ENCODE data around the gene PMM2. TPM values are rescaled to one million over a fixed set of nuclear protein-coding genes. Genes with fewer than 3 reads are reported as not detected.

Gene PMM2
- polyA plus RNA-seq, 1 donor (not counting 4 experiments of a cell fraction or from before 2014, with no cell fraction given) = 38.6 TPM

GRCh38 chr16:8846401-8846932 is 48.8 kb downstream of the PMM2 start:
- dilution Hi-C loops (cut with MboI; ENCODE audit: extremely low pct_ligation_motif_present, low sequenced_read_pairs) = no loop called here
- no peak for TF ChIP-seq EZH2 (IDR thresholded peaks at IDR 0.05; ENCODE audit: low read length)
- TF ChIP-seq CTCF (optimal IDR thresholded peaks at IDR 0.05 in 1 of 3, IDR thresholded peaks at IDR 0.05 in 1 of 3, conservative IDR thresholded peaks at IDR 0.05 in 1 of 3; ENCODE audit: extremely low read depth in 1 of 3, insufficient read depth in 2 of 3, low read length in 3 of 3) = no peak
- FAIRE-seq (no peak), DNase-seq (ENCODE audit: low read depth, low spot score) (no peak)
- Histone ChIP-seq H3K9me3 (ENCODE audit: control insufficient read depth, low read depth, low read length) (no peaks in the 10 kb centered on the region), H3K9ac (ENCODE audit: control insufficient read depth, extremely low read depth, insufficient read depth, low read length) (no peak overlapping the region), H3K4me1 (ENCODE audit: control insufficient read depth, extremely low read depth, insufficient read depth, low read length) (peaks cover 31% of the 10 kb centered on the region), H3K36me3 (ENCODE audit: control insufficient read depth in 2 of 2, extremely low read depth in 1 of 2, insufficient read depth in 2 of 2, low read length in 2 of 2) (peaks cover 13 to 36% of the 10 kb centered on the region in 2 experiments), H3K4me3 (ENCODE audit: control insufficient read depth in 2 of 3, extremely low read depth in 1 of 3, insufficient read depth in 2 of 3, low read depth in 1 of 3, low read length in 3 of 3) (no peak overlapping the region), H4K20me1 (ENCODE audit: control insufficient read depth, extremely low read depth, insufficient read depth, low read length) (peaks cover 3% of the 10 kb centered on the region), H3K27me3 (ENCODE audit: control insufficient read depth, extremely low read depth, insufficient read depth, low read length) (no peaks in the 10 kb centered on the region), H3K79me2 (ENCODE audit: control insufficient read depth, insufficient read depth, low read length) (peaks cover 12% of the 10 kb centered on the region), H3K4me2 (ENCODE audit: control insufficient read depth, extremely low read depth, insufficient read depth, low read depth, low read length) (no peak overlapping the region), H3K9me1 (ENCODE audit: control insufficient read depth, extremely low read depth, insufficient read depth, low read length) (peaks cover 2% of the 10 kb centered on the region), H3K27ac (ENCODE audit: control insufficient read depth, insufficient read depth, low read length) (no peak overlapping the region), H2AFZ (ENCODE audit: control insufficient read depth, low read length) (no peak overlapping the region)

- Histone ChIP-seq H2AFZ (ENCODE audit: control insufficient read depth, low read length) (no peak overlapping the region), H3K27ac (ENCODE audit: control insufficient read depth, insufficient read depth, low read length) (no peak overlapping the region), H3K27me3 (ENCODE audit: control insufficient read depth, extremely low read depth, insufficient read depth, low read length) (no peaks in the 10 kb centered on the region), H3K36me3 (ENCODE audit: control insufficient read depth in 2 of 2, extremely low read depth in 1 of 2, insufficient read depth in 2 of 2, low read length in 2 of 2) (peaks cover 17 to 39% of the 10 kb centered on the region in 2 experiments), H3K4me1 (ENCODE audit: control insufficient read depth, extremely low read depth, insufficient read depth, low read length) (peaks cover 31% of the 10 kb centered on the region), H3K4me3 (ENCODE audit: control insufficient read depth in 2 of 3, extremely low read depth in 1 of 3, insufficient read depth in 2 of 3, low read depth in 1 of 3, low read length in 3 of 3) (no peak overlapping the region), H4K20me1 (ENCODE audit: control insufficient read depth, extremely low read depth, insufficient read depth, low read length) (peaks cover 3% of the 10 kb centered on the region), H3K9ac (ENCODE audit: control insufficient read depth, extremely low read depth, insufficient read depth, low read length) (no peak overlapping the region), H3K79me2 (ENCODE audit: control insufficient read depth, insufficient read depth, low read length) (peaks cover 12% of the 10 kb centered on the region), H3K9me1 (ENCODE audit: control insufficient read depth, extremely low read depth, insufficient read depth, low read length) (peaks cover 2% of the 10 kb centered on the region), H3K4me2 (ENCODE audit: control insufficient read depth, extremely low read depth, insufficient read depth, low read depth, low read length) (no peak overlapping the region), H3K9me3 (ENCODE audit: control insufficient read depth, low read depth, low read length) (no peaks in the 10 kb centered on the region)
- FAIRE-seq = no peak
- TF ChIP-seq EZH2 (IDR thresholded peaks at IDR 0.05; ENCODE audit: low read length) (no peak), CTCF (optimal IDR thresholded peaks at IDR 0.05 in 1 of 3, IDR thresholded peaks at IDR 0.05 in 1 of 3, conservative IDR thresholded peaks at IDR 0.05 in 1 of 3; ENCODE audit: extremely low read depth in 1 of 3, insufficient read depth in 2 of 3, low read length in 3 of 3) (no peak)
- dilution Hi-C loops (cut with MboI; ENCODE audit: extremely low pct_ligation_motif_present, low sequenced_read_pairs) = no loop called here
- DNase-seq (ENCODE audit: low read depth, low spot score) = no peak
Measured at GRCh38 chr16:8847145-8847544, 49.5 kb downstream of the PMM2 start.

Data from keratinocyte (primary cell).